ENCODE measurements around the gene KCTD1. TPM values are rescaled to one million over a fixed set of nuclear protein-coding genes. Genes with fewer than 3 reads are reported as not detected.

KCTD1 gene
- total RNA-seq, 4 donors from 2014 or later: 25.3 to 62.0 (median 51.3) TPM

DNA sequence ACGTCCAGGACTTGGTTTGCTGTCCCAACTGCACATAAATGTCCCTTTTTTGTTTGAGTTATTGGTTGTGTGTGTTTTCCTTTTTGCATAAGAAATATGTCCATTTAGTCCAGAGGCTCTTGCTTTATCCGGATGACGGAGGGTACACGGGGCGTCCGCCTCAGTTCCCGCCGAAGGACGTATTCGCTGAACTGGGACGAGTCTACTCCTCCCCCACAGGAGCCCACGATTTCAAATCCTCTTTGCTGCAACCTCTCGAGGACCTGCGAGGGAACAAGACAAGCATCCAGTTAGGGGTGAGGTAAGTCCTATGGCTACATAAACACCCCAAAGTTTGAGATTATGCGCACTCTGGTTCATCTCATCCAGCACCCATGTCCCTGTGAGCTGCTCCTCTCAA lies 92.7 kb downstream of the KCTD1 start:
- no peak for DNase-seq (ENCODE audit: low spot score in 2 of 2)
- H3K4me3 ChIP-seq (ENCODE audit: low read depth, poor library complexity, severe bottlenecking): no peak overlapping the region
- TF ChIP-seq, protein P1, sequence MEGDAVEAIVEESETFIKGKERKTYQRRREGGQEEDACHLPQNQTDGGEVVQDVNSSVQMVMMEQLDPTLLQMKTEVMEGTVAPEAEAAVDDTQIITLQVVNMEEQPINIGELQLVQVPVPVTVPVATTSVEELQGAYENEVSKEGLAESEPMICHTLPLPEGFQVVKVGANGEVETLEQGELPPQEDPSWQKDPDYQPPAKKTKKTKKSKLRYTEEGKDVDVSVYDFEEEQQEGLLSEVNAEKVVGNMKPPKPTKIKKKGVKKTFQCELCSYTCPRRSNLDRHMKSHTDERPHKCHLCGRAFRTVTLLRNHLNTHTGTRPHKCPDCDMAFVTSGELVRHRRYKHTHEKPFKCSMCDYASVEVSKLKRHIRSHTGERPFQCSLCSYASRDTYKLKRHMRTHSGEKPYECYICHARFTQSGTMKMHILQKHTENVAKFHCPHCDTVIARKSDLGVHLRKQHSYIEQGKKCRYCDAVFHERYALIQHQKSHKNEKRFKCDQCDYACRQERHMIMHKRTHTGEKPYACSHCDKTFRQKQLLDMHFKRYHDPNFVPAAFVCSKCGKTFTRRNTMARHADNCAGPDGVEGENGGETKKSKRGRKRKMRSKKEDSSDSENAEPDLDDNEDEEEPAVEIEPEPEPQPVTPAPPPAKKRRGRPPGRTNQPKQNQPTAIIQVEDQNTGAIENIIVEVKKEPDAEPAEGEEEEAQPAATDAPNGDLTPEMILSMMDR (IDR thresholded peaks at IDR 0.05): no peak
- no peak for TF ChIP-seq POLR2A (IDR thresholded peaks at IDR 0.05)
- WGBS, 2 donors: 98 to 99% methylated on average over 15 of the region's 15 CpGs
- intact Hi-C loops (cut with DNase I; ENCODE audit: low total_unique reads): no loop called here

DNA sequence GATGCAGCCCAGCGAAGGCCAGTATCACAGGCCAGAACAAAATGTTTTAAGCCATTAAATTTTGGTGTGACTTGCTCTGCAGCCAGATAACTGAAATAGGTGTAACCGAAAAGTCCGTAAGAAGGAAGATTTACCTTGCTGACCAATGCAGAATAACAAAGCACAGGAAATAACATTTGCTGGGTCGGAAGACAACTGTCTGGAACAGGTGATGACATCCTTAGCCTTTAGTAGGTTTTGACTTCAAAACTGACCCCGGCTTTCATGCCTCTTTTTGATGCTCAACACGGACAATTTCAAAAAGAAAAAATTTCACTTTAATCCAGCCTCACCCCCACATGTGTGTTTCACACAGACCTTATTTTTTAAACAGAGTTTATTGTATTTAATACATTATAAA lies 93.7 kb downstream of the KCTD1 start:
- intact Hi-C loops (cut with DNase I; ENCODE audit: low total_unique reads): no loop called here
- DNase-seq (ENCODE audit: low spot score in 2 of 2): no peak
- TF ChIP-seq POLR2A (IDR thresholded peaks at IDR 0.05): no peak
- TF ChIP-seq, protein P1 (IDR thresholded peaks at IDR 0.05): no peak
- WGBS, 2 donors: 95% methylated on average over 6 of the region's 6 CpGs
- no peak overlapping the region for H3K4me3 ChIP-seq (ENCODE audit: low read depth, poor library complexity, severe bottlenecking)

DNA sequence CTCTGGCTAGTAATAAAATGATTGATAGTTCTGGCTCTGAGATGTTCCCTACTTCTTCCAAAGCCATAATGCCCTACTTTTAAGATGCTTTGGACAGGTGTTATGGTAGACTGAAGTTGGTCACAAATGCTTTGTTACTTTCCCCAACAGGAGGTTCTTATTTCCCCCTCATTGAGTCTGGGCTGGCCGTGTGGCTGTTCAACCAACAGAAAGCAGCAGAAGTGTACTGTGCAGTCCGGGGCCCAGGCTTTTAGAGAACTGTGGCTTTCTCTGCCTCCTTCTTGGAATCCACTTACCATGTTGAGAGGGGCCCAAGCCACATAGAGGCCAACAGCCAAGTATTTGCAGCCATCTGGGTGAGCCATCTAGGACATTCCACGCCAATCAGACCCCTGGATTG lies 94.2 kb downstream of the KCTD1 start:
- TF ChIP-seq, protein P1 (IDR thresholded peaks at IDR 0.05): no peak
- 83 to 85% methylated on average over 3 of the region's 3 CpGs for WGBS, 2 donors

DNA sequence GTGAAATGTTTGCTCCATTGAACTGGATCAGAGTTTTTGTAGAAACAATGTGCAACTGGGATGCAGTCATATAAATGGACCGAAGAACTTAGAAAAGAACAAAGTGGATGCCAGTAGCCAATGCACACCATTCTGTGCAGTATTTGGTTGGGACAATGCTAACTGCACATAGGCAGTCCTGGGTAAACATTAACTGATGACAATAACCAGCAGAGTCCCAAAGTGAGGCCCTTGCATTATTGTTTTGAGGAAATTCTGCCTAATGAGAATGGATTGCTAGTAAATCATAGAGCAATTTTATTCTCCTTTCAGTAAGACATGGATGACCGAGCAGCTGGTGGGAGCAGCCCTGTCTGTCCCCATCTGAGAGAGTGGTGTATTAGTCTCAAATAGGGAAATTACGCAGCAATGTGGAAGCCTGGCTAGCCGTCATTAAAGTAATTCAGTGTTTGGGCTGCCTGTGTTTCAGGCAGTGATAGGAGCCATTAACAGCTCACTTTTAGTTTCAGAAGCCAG lies 94.9 kb downstream of the KCTD1 start:
- DNase-seq (ENCODE audit: low spot score in 2 of 2): no peak
- 91 to 93% methylated on average over 4 of the region's 4 CpGs for WGBS, 2 donors
- intact Hi-C loops (cut with DNase I; ENCODE audit: low total_unique reads): no loop called here
- TF ChIP-seq, protein P1 (IDR thresholded peaks at IDR 0.05): no peak
- no peak for TF ChIP-seq POLR2A (IDR thresholded peaks at IDR 0.05)
- H3K4me3 ChIP-seq (ENCODE audit: low read depth, poor library complexity, severe bottlenecking): no peak overlapping the region

More for the DNA sequence above, 94.2 kb downstream of the KCTD1 start:
- DNase-seq (ENCODE audit: low spot score in 2 of 2): no peak
- intact Hi-C loops (cut with DNase I; ENCODE audit: low total_unique reads): no loop called here
- H3K4me3 ChIP-seq (ENCODE audit: low read depth, poor library complexity, severe bottlenecking): no peak overlapping the region

DNA sequence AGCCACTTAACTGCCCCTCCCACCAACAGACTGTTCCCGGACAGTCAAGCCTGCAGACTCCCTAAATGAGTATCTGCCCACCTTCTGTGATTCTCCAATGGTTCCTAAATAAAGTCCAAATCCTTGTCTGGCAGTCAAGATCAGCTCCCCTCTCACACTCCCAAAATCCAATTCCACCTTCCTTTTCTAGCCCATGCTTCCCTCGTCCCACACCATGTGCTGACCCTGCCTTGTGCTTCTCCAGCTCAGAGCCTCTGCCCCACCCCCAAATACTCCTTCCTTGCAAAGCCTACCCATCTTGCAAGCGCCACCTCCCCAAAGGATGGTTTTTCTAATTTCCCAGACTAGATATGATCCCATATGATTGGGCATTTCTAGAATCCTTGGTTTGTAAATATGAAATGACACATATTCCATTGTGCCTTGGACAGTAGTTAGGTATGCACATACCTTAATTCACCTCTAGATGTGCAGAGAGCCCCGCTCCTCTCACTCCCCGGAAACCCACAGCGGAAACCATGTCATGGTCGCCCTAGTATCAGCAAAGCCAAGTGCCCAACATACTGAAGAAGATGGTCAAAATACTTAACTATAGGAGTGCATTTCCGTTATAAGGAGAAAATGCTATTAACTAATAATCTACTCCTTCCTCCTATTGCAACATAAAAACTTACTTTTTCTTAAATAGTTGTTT lies 97.2 kb downstream of the KCTD1 start:
- intact Hi-C loops (cut with DNase I; ENCODE audit: low total_unique reads): no loop called here
- WGBS, 2 donors: 90 to 92% methylated on average over 8 of the region's 8 CpGs
- H3K4me3 ChIP-seq (ENCODE audit: low read depth, poor library complexity, severe bottlenecking): no peak overlapping the region
- TF ChIP-seq POLR2A (IDR thresholded peaks at IDR 0.05): no peak
- TF ChIP-seq, protein P1 (IDR thresholded peaks at IDR 0.05): no peak
- no peak for DNase-seq (ENCODE audit: low spot score in 2 of 2)

Data from lower leg skin (tissue), 4 donors.